C4-2B (cell line): ENCODE data around the gene CNGB1.

Source experiments
- H3K27ac ChIP-seq: fragments of 450-650 bp; 2 replicates; pipeline ENCODE4 v1.5.1; 2017
- ZFX ChIP-seq: fragments of 450-650 bp; IDR thresholded peaks from 2 replicates; pipeline ENCODE4 v1.6.1; 2017
- TF ChIP-seq, protein P1 (sequence below): fragments of 450-650 bp; conservative IDR thresholded peaks from 2 replicates; pipeline ENCODE4 v1.5.1; 2017; ENCODE audit warnings: mild to moderate bottlenecking

CNGB1 gene

DNA sequence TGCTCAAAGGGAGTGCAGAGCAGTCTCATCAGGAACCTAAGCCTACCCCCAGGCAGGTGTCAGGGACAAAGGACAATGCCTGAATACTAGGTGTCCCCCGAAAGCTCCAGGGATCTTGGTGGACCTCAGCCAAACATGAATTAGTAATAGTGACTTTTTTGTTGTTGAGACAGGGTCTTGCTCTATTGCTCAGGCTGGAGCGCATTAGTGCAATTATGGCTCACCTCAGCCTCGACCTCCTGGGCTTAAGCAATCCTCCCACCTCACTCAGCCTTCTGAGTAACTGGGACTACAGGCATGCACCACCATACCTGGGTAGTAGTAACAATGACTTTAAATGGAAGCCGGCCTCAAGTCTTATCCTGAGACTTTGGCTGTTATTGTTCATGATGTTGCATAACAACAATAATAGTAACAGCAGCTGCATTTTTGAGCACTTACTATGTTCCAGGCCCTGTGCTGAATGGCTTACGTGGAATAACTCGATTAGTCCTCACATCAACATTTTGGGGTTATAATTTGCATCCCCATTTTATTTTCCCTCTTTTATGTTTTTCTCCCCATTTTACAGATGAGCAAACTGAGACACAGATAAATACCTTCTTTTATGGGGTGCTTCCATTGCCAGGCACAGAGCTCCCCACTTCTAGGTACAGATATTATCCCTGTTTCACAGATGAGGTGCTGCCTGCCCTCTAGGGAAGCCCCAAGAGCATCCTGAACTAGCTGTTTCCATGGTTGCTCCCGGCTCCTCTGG is 19.5 kb downstream of the CNGB1 start:
- no peak overlapping the region for H3K27ac ChIP-seq
- TF ChIP-seq, protein P1, sequence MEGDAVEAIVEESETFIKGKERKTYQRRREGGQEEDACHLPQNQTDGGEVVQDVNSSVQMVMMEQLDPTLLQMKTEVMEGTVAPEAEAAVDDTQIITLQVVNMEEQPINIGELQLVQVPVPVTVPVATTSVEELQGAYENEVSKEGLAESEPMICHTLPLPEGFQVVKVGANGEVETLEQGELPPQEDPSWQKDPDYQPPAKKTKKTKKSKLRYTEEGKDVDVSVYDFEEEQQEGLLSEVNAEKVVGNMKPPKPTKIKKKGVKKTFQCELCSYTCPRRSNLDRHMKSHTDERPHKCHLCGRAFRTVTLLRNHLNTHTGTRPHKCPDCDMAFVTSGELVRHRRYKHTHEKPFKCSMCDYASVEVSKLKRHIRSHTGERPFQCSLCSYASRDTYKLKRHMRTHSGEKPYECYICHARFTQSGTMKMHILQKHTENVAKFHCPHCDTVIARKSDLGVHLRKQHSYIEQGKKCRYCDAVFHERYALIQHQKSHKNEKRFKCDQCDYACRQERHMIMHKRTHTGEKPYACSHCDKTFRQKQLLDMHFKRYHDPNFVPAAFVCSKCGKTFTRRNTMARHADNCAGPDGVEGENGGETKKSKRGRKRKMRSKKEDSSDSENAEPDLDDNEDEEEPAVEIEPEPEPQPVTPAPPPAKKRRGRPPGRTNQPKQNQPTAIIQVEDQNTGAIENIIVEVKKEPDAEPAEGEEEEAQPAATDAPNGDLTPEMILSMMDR, result no peak
- no peak for TF ChIP-seq ZFX

DNA sequence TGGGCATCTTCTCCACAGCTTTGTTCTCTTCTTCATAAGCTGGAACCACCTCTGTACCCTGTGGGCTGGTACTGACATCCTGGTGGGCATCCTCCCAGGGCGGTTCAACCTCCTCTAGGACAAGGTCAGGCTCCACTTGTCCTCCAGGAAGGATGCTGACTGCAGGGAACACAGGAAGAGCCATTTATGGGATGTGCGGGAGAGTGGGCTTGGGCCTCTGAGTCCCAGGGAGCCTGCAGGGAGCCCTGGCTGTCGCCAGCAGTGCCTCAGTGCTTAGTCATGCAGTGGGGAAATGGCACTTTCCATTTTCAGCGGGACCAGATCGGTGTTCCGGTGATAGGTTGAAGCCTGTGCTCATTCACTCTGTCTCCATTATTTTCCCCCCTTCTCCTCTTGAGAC is 20.5 kb downstream of the CNGB1 start:
- no peak overlapping the region for H3K27ac ChIP-seq
- TF ChIP-seq, protein P1, result no peak
- TF ChIP-seq ZFX, result no peak

DNA sequence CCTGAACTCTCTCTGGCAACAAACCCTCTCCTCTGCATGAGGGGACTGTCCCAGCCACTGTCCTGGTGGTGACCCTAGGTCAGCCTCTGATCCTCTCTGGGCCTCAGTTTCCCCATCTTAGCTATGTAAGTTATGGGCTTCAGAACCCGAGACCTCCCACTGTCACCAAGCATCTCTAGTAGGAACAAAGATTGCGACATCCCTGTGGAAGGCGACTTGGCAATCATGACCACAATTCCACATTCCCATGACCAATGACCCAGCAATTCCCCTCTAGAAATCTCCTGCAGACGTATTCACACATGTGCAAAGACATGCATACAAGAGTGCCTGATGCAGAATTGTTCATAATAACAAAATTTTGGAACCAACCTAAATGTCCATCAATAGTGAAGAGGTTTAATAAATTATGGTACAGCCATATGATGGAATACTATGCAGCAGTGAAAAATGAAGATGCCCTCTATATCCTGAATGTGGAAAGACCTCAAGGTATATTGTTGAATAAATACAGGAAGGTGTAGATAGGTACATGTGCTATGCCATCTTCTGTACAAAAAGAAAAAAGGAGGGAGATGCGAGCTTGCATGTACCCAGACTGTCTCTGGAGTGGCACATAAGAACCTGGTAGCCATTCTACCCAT is 21.2 kb downstream of the CNGB1 start:
- no peak for TF ChIP-seq ZFX
- TF ChIP-seq, protein P1, result no peak
- H3K27ac ChIP-seq, result no peak overlapping the region

DNA sequence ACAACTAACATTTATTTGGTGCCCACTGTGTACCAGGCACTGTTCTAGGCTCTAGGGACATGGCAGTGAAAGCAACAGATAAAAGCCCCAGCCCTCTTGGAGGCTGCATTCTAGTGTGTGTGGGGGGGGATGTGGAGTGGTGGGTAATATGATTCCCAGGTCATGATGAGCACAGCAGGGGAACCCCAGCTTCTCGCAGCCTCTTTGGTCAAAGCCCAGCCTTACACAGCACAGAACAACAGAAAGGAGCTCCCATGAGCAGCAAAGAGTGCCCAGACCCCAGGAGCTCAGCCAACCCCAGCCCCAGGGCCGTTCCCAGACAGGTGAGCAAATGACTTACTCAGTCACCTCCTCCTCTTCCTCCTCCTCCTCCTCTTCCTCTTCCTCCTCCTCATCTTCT is 21.9 kb downstream of the CNGB1 start:
- TF ChIP-seq, protein P1, result no peak
- TF ChIP-seq ZFX, result no peak

DNA sequence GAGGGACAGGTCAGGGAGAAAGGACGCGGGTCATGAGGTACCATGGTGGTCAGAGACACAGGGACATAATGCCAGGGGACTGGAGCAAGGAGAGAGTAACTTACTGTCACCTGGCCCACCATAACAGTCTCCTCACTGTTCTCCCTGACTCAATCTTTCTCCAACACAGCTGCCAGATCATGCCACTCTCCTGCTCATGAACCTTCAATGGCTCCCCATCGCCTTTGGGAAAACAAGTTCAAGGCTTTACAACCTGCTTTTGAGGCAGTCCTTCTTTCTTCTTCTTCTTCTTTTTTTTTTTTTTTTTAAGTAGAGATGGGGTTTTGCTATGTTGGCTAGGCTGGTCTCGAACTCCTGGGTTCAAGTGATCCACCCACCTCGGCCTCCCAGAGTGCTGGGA is 22.9 kb downstream of the CNGB1 start:
- TF ChIP-seq, protein P1, result no peak
- no peak overlapping the region for H3K27ac ChIP-seq

More for the DNA sequence above, 21.9 kb downstream of the CNGB1 start:
- no peak overlapping the region for H3K27ac ChIP-seq

DNA sequence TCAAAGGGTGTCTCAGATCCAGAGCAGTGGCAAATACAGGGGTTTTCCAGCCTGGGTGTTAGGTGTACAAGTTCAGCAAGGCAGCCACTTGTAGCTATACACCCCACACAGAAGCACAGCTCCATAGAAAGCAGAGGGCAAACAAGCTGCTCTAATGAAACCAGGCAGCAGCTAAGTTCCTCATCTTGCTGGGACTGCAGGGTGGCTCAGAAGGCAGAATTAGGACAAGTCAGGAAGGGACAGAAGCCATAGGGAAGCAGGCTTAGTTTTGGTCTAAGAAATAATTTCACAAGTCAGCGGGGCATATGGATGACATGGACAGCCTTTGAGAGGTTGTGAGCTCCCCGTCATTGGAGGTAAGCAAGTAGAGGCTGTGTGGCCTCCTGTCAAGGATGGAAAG is 23.7 kb downstream of the CNGB1 start:
- no peak for TF ChIP-seq ZFX
- TF ChIP-seq, protein P1, result no peak
- no peak overlapping the region for H3K27ac ChIP-seq

DNA sequence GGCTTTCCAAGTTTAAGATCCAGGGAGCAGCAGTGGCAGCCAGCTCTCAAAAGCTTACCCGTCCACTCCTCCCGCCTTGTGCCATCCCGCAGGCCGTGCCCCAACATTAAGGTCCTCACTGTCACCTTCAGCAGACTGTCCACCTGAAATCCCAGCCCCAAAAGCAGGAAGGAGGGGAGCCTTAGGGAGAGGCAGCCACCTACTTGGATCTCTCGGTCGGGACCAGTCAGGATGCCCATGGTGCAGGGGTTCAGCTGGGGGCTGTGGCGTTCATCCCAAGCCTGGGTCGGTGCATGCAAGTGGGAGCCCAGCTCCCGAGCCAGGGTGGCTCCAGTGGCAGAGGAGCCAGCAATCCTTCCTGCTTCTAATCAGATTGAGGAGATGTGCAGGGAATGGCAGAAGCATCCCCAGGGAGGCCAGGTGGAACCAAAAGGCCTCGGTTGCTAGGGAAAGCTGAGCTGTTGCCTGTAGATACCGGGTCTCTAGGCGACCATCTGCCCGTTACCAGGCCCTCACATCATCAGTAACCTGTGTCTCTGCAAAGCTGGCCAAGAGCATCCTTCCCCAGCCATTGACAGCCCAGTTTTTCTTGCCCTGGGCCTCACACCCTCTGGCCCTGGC is 24.6 kb downstream of the CNGB1 start:
- TF ChIP-seq, protein P1, result no peak
- no peak for TF ChIP-seq ZFX
- no peak overlapping the region for H3K27ac ChIP-seq
